CD4-positive, CD25-positive, alpha-beta regulatory T cell (primary cell): Measurements from ENCODE around the gene SOWAHB. TPM values are rescaled to one million over a fixed set of nuclear protein-coding genes. Genes with fewer than 3 reads are reported as not detected.
A peak's percentile ranks its signal among the peaks of the same experiment; 100 is the strongest.

Experiments used
- ATAC-seq, 2 donors: fragments of 150-1000 bp; cut with Tn5 transposase; one replicate each; pipeline ENCODE4 v1.10.0; 2021; ENCODE audit warnings: low read depth in 2 of 2, moderate number of reproducible peaks in 2 of 2, moderate library complexity in 1 of 2
- DNase-seq, 3 donors: peaks; one replicate each; pipeline versions ENCODE4 v3.0.0 to v3.0.0-alpha.2; 2012 to 2022; ENCODE audit warnings: mixed read lengths in 1 of 3
- H3K27ac ChIP-seq: one replicate; pipeline ENCODE4 v1.7.0; 2013; ENCODE audit warnings: mild to moderate bottlenecking, low read length; ENCODE audit not compliant: insufficient read depth, poor library complexity, severe bottlenecking
- H3K27me3 ChIP-seq: one replicate; pipeline ENCODE4 v1.7.0; 2013; ENCODE audit warnings: low read length; ENCODE audit not compliant: control insufficient read depth, insufficient read depth
- H3K36me3 ChIP-seq: one replicate; pipeline ENCODE4 v1.7.0; 2013; ENCODE audit warnings: mild to moderate bottlenecking, low read length, moderate library complexity; ENCODE audit not compliant: control insufficient read depth, insufficient read depth
- H3K4me1 ChIP-seq: 2 replicates; pipeline ENCODE4 v1.7.0; 2013; ENCODE audit warnings: mild to moderate bottlenecking, low read length; ENCODE audit not compliant: insufficient read depth, control insufficient read depth, poor library complexity, severe bottlenecking
- H3K4me3 ChIP-seq: one replicate; pipeline ENCODE4 v1.7.0; 2013; ENCODE audit warnings: low read depth, mild to moderate bottlenecking, low read length, moderate library complexity
- H3K9me3 ChIP-seq, 2 experiments: 1 replicate in 1 of 2; 2 replicates in 1 of 2; pipeline ENCODE4 v1.7.0; 2013; ENCODE audit warnings: low read length in 2 of 2, mild to moderate bottlenecking in 1 of 2, moderate library complexity in 1 of 2; ENCODE audit not compliant: control insufficient read depth in 2 of 2
- H3K27ac Mint-ChIP-seq, 3 donors: one replicate each; pipeline ENCODE4 v1.8.0; 2020 to 2022; ENCODE audit warnings: mild to moderate bottlenecking in 3 of 3, mixed read lengths in 3 of 3, moderate library complexity in 2 of 3
- H3K27me3 Mint-ChIP-seq: one replicate; pipeline ENCODE4 v1.8.0; 2022; ENCODE audit warnings: mild to moderate bottlenecking, mixed read lengths
- H3K36me3 Mint-ChIP-seq: one replicate; pipeline ENCODE4 v1.8.0; 2020; ENCODE audit warnings: mixed read lengths
- H3K4me1 Mint-ChIP-seq, 4 donors: one replicate each; pipeline ENCODE4 v1.8.0; 2020 to 2022; ENCODE audit warnings: mixed read lengths in 4 of 4, mild to moderate bottlenecking in 1 of 4
- H3K4me3 Mint-ChIP-seq, 4 donors: one replicate each; pipeline ENCODE4 v1.8.0; 2020 to 2022; ENCODE audit warnings: mild to moderate bottlenecking in 4 of 4, mixed read lengths in 4 of 4, moderate library complexity in 3 of 4
- H3K9me3 Mint-ChIP-seq, 7 donors: one replicate each; pipeline ENCODE4 v1.8.0; 2020 to 2022; ENCODE audit warnings: mixed read lengths in 7 of 7, mild to moderate bottlenecking in 3 of 7, moderate library complexity in 2 of 7
- polyA plus RNA-seq, 4 donors: library from polyadenylated mRNA; unstranded; fragments of 300-500 nt; fragmentation: Illumina TruSeq; gene quantifications; one replicate each; pipeline ENCODE4 v1.2.3, GENCODE V29; 2021
- total RNA-seq: library from RNA; stranded (reverse); gene quantifications from one replicate; pipeline ENCODE4 v1.2.3, GENCODE V29; 2022

Gene SOWAHB, protein sequence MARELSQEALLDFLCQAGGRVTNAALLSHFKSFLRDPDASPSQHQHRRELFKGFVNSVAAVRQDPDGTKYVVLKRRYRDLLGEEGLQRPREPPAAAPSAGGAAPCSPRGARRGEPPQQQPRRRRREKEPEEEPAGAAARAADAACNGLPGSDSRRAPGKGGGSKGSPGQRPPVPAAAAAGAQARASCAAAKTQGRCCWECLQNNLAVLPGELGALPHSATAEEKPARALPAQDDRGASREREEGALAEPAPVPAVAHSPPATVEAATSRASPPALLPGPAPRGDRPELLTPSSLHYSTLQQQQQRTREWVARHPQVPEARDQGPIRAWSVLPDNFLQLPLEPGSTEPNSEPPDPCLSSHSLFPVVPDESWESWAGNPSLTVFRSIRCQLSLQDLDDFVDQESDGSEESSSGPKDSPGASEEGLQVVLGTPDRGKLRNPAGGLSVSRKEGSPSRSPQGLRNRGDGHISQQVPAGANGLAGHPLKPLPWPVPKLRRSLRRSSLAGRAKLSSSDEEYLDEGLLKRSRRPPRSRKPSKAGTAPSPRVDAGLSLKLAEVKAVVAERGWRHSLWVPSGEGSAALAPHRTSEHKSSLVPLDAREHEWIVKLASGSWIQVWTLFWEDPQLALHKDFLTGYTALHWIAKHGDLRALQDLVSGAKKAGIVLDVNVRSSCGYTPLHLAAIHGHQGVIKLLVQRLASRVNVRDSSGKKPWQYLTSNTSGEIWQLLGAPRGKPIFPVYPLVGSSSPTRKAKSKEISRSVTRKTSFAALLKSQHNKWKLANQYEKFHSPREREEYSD
- total RNA-seq (not detected), polyA plus RNA-seq (not detected)

DNA sequence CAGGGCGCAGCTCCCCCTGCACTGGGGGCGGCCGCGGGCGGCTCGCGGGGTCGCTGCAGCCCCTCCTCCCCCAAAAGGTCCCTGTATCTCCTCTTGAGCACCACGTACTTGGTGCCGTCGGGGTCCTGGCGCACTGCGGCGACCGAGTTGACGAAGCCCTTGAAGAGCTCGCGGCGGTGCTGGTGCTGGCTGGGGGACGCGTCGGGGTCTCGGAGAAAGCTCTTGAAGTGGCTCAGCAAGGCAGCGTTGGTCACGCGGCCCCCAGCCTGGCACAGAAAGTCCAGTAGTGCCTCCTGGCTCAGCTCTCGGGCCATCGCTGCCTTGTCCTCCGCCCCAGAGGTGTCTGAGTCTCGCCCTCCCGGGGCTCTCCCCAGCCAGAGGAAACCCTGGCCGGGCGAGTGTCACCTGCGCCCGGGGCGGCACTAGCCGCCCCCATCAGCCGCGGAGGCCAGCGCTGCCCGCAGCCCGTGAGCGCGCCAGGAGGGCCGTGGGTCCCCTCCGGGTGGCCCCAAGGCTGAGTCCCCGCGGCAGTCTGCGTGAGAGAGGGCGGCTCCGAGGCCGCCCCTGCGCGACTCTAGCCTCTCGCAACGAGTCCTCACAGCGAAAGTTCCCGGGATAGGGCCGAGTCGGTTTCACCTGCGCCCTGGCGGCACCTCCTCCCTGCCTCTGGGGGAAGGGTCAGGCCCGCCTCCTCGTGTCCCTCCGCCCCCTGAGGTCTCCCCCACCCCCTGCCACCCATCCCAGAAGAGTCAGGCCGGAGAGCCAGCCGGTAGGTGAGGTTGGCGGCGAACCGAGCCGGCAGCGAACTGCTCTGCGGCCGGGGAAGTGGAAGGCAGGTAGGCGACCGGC is at the start of gene SOWAHB:
Gene SOWAHB (minus strand): TSS at position 609 of the 849 bp plus-strand sequence. CDS start 295 bp downstream, at position 314.
- H3K36me3 ChIP-seq = no peaks in the 10 kb centered on the region
- no peak within 1 kb of the TSS for H3K27ac ChIP-seq
- H3K9me3 ChIP-seq = no peaks in the 10 kb centered on the region
- H3K4me1 Mint-ChIP-seq = peaks cover 0 to 15% (median 11%) of the 10 kb centered on the region in 4 donors
- H3K27me3 Mint-ChIP-seq = peaks cover 28% of the 10 kb centered on the region
- H3K27ac Mint-ChIP-seq = peak within 1 kb of the TSS in 1 of 3 donors; percentile 38
- DNase-seq = peak; percentile 13 to 29 (median 19)
- H3K4me1 ChIP-seq = peaks cover 21% of the 10 kb centered on the region
- H3K4me3 Mint-ChIP-seq = peak within 1 kb of the TSS; percentile 37 to 91 (median 78)
- no peaks in the 10 kb centered on the region for H3K36me3 Mint-ChIP-seq
- H3K27me3 ChIP-seq = peaks cover 56% of the 10 kb centered on the region
- H3K4me3 ChIP-seq = peak within 1 kb of the TSS; percentile 63
- H3K9me3 Mint-ChIP-seq = peaks cover 0 to 5% (median 0%) of the 10 kb centered on the region in 7 donors
- ATAC-seq = peak; percentile 42 to 43

DNA sequence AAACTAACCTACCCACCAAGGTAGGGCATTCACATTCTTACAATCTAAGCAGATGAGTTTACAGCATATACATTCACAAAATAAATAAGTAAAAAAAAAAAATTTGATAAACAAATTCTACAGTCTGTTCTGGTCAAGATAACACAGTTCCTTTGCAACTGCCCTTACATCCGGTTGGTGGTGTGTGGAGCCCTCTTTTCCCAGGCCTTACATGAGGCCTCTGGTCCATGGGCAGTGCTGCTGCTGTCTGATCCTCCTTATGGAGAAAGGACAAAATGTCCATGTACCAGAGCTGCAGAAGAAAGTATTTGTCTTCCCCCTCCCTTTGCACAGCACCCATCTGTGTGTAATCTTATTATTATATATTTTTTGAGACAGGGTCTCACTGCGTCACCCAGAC is 49.4 kb upstream of the SOWAHB start:
- no peak overlapping the region for H3K27ac Mint-ChIP-seq

DNA sequence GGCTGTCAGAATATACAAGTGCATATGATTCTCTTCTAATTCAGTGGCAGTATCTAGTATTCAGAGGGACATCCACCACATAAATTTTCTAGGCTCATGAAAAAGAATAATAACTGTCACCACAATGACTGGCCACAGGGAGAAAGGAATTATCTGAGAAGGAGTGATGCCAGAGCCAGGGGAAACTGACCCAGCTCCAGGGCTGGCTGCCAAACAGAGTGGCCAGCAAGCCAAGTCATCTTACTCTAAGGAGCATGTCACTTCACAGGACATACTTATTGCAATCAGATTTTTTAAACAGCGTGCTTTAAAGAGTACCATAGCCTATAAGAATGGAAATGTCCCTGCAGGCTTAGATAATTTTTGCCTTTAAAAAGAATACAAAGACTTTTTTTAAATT is 45.8 kb upstream of the SOWAHB start:
- peaks cover 0 to 5% (median 0%) of the 10 kb centered on the region in 7 donors for H3K9me3 Mint-ChIP-seq
- Histone ChIP-seq H3K27me3 (no peaks in the 10 kb centered on the region), H3K4me1 (peaks cover 3% of the 10 kb centered on the region), H3K4me3 (no peak overlapping the region), H3K9me3 (no peaks in the 10 kb centered on the region), H3K27ac (no peak overlapping the region), H3K36me3 (no peaks in the 10 kb centered on the region)
- H3K4me1 Mint-ChIP-seq = peaks cover 0 to 9% (median 4%) of the 10 kb centered on the region in 4 donors
- DNase-seq (no peak), ATAC-seq (no peak)
- no peaks in the 10 kb centered on the region for H3K36me3 Mint-ChIP-seq
- peaks cover 1% of the 10 kb centered on the region for H3K27me3 Mint-ChIP-seq
- no peak overlapping the region for H3K27ac Mint-ChIP-seq
- H3K4me3 Mint-ChIP-seq = no peak overlapping the region

More for the DNA sequence above, 49.4 kb upstream of the SOWAHB start:
- Mint-ChIP-seq H3K27me3 (peaks cover 9% of the 10 kb centered on the region), H3K4me3 (peak overlapping the region in 3 of 4 donors; percentile 66 to 99 (median 81)), H3K4me1 (peaks cover 8 to 30% (median 13%) of the 10 kb centered on the region in 4 donors), H3K36me3 (no peaks in the 10 kb centered on the region), H3K9me3 (peaks cover 0 to 1% (median 0%) of the 10 kb centered on the region in 7 donors)
- no peak overlapping the region for H3K27ac ChIP-seq
- ATAC-seq = no peak
- no peaks in the 10 kb centered on the region for H3K9me3 ChIP-seq
- DNase-seq = no peak
- no peaks in the 10 kb centered on the region for H3K27me3 ChIP-seq
- no peaks in the 10 kb centered on the region for H3K36me3 ChIP-seq
- peaks cover 24% of the 10 kb centered on the region for H3K4me1 ChIP-seq
- no peak overlapping the region for H3K4me3 ChIP-seq

DNA sequence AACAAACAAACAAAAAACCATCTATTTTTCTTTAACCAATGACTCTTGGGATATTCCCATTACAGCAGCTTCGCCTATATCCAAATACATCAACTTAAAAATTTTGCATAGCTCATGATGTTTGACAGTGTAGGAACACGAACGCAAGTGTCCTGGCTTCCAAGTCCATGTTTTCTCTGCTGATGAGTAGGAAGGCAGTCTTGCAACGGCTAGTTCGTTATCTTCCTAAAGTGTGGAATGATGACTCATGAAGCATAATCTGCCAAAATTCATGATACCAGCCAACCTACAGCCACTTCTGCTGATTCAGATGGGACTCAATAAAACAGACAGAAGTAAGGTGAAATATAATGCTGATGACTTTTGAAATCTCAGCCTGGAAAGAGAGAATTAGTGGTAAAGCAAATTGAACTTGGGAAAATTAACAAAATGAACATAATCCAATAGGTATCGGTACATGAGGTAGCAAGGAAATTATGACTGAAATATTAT is 45.2 kb upstream of the SOWAHB start:
- ATAC-seq = no peak
- Mint-ChIP-seq H3K4me1 (peaks cover 0 to 6% (median 2%) of the 10 kb centered on the region in 4 donors), H3K4me3 (no peak overlapping the region), H3K27me3 (no peaks in the 10 kb centered on the region), H3K27ac (no peak overlapping the region), H3K36me3 (no peaks in the 10 kb centered on the region), H3K9me3 (peaks cover 0 to 5% (median 0%) of the 10 kb centered on the region in 7 donors)
- no peak overlapping the region for H3K27ac ChIP-seq
- no peaks in the 10 kb centered on the region for H3K36me3 ChIP-seq
- no peak for DNase-seq
- no peaks in the 10 kb centered on the region for H3K27me3 ChIP-seq
- no peaks in the 10 kb centered on the region for H3K9me3 ChIP-seq
- no peaks in the 10 kb centered on the region for H3K4me1 ChIP-seq
- H3K4me3 ChIP-seq = no peak overlapping the region

DNA sequence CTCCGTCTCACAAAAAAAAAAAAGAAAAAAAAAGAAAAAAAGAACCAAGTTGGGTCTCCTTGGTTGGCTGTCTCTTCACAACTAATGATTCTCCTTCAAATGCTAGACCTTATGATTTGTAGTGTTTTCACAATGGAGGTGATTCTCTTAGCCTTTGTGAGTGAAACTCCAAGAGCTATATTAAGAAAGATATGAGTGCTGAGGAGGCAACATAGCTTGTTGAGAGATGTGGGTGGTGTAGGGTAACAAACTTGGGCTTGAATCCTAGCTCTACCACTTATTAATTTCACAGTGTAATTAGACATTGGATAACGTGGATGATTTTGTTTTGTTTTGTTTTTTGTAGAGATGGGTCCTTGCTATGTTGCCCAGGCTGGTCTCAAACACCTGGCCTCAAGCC is 41.2 kb upstream of the SOWAHB start:
- Mint-ChIP-seq H3K4me3 (no peak overlapping the region), H3K4me1 (peaks cover 0 to 5% (median 2%) of the 10 kb centered on the region in 4 donors), H3K27me3 (peaks cover 4% of the 10 kb centered on the region), H3K27ac (no peak overlapping the region), H3K36me3 (no peaks in the 10 kb centered on the region), H3K9me3 (peaks cover 0 to 5% (median 0%) of the 10 kb centered on the region in 7 donors)
- Histone ChIP-seq H3K4me1 (no peaks in the 10 kb centered on the region), H3K27me3 (peaks cover 2% of the 10 kb centered on the region), H3K36me3 (no peaks in the 10 kb centered on the region), H3K4me3 (no peak overlapping the region), H3K9me3 (no peaks in the 10 kb centered on the region), H3K27ac (no peak overlapping the region)
- DNase-seq (no peak), ATAC-seq (no peak)

DNA sequence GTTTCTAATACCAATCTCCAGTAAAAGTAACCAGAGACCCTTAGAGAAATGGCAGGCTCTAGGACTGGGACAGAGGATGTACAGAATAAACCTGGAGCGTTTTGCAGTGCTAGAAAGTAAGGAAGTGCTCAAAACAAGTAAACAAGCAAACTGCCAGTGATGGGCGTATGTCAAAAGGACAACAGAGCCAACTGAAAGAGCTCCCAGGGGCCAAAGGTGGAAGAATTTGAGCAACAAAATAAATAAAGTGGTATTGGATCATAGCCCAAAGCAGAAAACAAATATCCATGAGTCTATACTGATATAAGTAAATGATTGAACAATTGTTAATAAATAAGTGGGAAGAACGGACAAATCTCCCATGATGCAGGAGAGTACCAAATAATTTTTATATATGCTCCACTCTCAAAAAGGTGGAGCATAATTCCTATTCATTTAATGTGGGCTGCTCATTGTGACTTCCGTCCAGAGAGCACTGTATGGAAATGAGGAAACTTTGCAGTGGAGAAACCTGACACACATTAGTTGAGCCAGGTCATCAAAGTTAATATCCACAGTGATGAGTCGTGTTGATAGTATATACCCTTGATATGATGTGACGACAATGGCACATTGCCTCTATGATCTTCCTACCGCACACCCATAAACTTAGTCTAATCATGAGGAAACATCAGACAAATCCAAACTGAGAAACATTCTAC is 33.8 kb upstream of the SOWAHB start:
- no peak overlapping the region for H3K27ac Mint-ChIP-seq
- H3K4me3 ChIP-seq = no peak overlapping the region
- no peak for ATAC-seq
- peaks cover 7% of the 10 kb centered on the region for H3K27me3 Mint-ChIP-seq
- peaks cover 4% of the 10 kb centered on the region for H3K27me3 ChIP-seq
- H3K9me3 ChIP-seq = no peaks in the 10 kb centered on the region
- no peaks in the 10 kb centered on the region for H3K4me1 ChIP-seq
- H3K36me3 Mint-ChIP-seq = no peaks in the 10 kb centered on the region
- peaks cover 0 to under 1% (median under 1%) of the 10 kb centered on the region in 4 donors for H3K4me1 Mint-ChIP-seq
- H3K36me3 ChIP-seq = no peaks in the 10 kb centered on the region
- H3K9me3 Mint-ChIP-seq = peaks cover 0 to 2% (median 0%) of the 10 kb centered on the region in 7 donors
- H3K4me3 Mint-ChIP-seq = no peak overlapping the region
- no peak overlapping the region for H3K27ac ChIP-seq
- no peak for DNase-seq
